Measurements from ENCODE around the gene FAM193A. TPM values are rescaled to one million over a fixed set of nuclear protein-coding genes. Genes with fewer than 3 reads are reported as not detected.

FAM193A gene
- total RNA-seq, 2 donors from 2014 or later = 36.2 to 36.5 TPM

DNA sequence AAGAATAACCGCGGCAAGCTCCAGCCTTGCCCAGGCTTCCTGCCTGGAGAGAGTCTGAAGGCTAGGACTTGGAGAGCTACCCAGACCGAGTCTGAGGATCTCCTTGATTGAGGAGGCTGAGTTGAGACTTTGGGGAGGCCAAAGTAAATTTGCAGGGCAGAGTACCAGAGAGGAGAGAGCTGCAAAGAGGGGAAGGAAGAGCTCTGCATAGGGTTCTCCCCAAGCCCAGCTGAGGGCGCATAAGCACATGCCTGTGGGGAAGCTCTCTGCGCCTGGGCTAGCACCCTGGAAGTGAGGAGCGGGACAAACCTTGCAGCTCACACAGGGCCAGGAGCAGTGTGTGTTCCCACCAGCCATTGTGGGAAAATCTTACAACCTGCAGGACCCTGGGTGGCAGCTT is 56.1 kb downstream of the FAM193A start:
- H3K36me3 Mint-ChIP-seq (ENCODE audit: insufficient read depth in 2 of 2) = no peaks in the 10 kb centered on the region
- H3K27me3 Mint-ChIP-seq (ENCODE audit: low read depth) = no peaks in the 10 kb centered on the region
- H3K4me1 Mint-ChIP-seq (ENCODE audit: low read depth) = peaks cover 51% of the 10 kb centered on the region
- DNase-seq (no peak), ATAC-seq (replicated peaks in 1 of 2) (no peak)
- no peaks in the 10 kb centered on the region for H3K9me3 Mint-ChIP-seq
- no peak overlapping the region for H3K4me3 Mint-ChIP-seq
- peak overlapping the region; percentile 27 for H3K27ac Mint-ChIP-seq

DNA sequence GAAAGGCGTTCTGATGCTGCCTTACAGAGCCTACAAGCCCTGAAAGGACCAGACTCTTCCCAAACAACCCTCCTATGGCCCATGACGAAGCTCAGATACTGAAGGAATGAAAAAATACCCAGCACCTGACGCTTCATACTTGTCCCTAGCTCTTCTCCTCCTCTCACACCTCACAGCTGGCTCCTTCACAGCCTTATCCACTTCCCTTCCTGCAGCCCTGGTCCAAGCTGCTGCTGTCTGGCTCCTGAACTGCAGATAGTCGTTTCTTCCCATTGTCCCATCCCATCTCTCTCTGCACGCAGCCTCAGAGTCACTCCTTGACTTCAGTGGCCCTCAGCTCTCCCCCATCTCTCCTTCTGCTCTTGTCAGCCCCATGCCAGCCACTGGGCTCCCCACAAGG is 56.6 kb downstream of the FAM193A start:
- Mint-ChIP-seq H3K4me3 (no peak overlapping the region), H3K27me3 (ENCODE audit: low read depth) (no peaks in the 10 kb centered on the region), H3K27ac (peak overlapping the region; percentile 86), H3K9me3 (no peaks in the 10 kb centered on the region), H3K36me3 (ENCODE audit: insufficient read depth in 2 of 2) (peaks cover 0 to 2% of the 10 kb centered on the region in 2 donors), H3K4me1 (ENCODE audit: low read depth) (peaks cover 51% of the 10 kb centered on the region)
- DNase-seq = no peak
- no peak for ATAC-seq (replicated peaks in 1 of 2)

DNA sequence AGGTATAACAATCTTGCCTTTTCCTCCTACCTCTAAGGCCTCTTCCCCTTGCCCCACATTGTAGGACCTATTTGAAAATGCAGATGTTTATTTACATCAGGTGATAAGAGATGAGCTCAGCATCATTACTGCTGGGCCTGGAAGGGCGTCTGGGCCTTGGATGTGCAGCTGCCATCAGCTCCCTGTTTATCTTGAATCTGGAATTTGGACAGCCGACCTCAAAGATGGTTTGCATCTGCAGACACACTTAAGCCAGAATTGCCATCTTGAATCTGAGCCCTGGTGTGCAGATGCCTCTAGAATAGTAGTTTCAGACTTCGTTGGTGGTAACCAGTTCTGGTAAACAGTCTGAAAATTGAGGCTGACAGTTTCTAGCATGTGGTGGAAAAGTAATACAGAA is 59.0 kb downstream of the FAM193A start:
- H3K4me3 Mint-ChIP-seq = no peak overlapping the region
- H3K27ac Mint-ChIP-seq = peak overlapping the region; percentile 62
- peaks cover 64% of the 10 kb centered on the region for H3K4me1 Mint-ChIP-seq (ENCODE audit: low read depth)
- H3K9me3 Mint-ChIP-seq = no peaks in the 10 kb centered on the region
- no peak for DNase-seq
- ATAC-seq (replicated peaks in 1 of 2) = no peak
- H3K36me3 Mint-ChIP-seq (ENCODE audit: insufficient read depth in 2 of 2) = peaks cover 2 to 9% of the 10 kb centered on the region in 2 donors
- H3K27me3 Mint-ChIP-seq (ENCODE audit: low read depth) = no peaks in the 10 kb centered on the region

DNA sequence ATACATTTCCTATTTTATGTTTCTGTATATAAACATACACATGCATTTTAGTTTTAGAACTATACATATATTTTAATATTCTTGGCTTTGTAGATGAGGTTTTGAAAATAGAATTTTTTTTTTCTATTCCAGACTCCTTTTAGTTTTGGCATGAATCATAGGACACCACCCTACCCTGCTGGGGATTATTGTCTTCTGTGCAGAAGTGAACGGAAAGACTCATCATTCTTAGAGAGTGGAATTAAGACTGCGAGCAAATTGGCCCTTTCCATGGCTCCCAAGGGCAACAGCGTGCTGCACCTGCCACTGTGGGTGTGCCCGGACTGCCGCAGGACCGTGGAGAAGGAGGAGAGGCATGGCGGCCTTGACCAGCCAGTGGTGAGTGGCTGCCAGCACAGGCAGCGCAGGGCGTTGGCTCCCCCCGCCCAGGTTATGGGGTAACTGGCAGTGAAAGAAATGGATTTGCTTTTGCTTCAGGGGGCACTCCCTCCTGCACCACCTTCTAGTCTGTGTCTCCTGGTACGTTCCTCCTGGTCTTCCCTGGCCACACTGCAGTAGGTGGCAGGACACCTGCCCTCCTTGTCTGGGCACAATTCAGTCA is 59.6 kb downstream of the FAM193A start:
- Mint-ChIP-seq H3K4me3 (no peak overlapping the region), H3K36me3 (ENCODE audit: insufficient read depth in 2 of 2) (peaks cover 2 to 9% of the 10 kb centered on the region in 2 donors), H3K9me3 (no peaks in the 10 kb centered on the region), H3K27me3 (ENCODE audit: low read depth) (no peaks in the 10 kb centered on the region), H3K27ac (no peak overlapping the region), H3K4me1 (ENCODE audit: low read depth) (peaks cover 60% of the 10 kb centered on the region)
- DNase-seq = no peak
- ATAC-seq (replicated peaks in 1 of 2) = no peak

DNA sequence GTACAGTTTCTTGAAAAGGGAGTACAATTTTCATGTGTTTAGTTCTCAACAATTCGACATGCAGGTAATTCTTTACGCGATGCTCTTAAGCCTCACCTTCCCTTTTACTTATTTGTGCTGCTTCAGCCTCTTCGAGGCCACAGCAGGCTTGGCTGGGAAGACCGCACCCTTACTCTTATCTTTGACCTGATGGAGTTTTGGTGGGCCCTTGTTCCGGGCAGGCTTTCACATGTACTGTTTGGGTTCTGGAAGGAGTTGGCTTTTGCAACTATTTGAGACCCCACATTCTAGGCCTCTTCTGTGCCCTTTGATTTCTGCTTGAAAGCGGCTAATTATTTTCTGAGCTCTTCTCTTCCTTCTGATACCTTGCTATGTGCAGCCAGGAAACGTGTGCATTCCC is 60.2 kb downstream of the FAM193A start:
- Mint-ChIP-seq H3K4me1 (ENCODE audit: low read depth) (peaks cover 55% of the 10 kb centered on the region), H3K27me3 (ENCODE audit: low read depth) (no peaks in the 10 kb centered on the region), H3K4me3 (no peak overlapping the region), H3K9me3 (no peaks in the 10 kb centered on the region), H3K36me3 (ENCODE audit: insufficient read depth in 2 of 2) (peaks cover 2 to 9% of the 10 kb centered on the region in 2 donors), H3K27ac (no peak overlapping the region)
- DNase-seq (no peak), ATAC-seq (replicated peaks in 1 of 2) (no peak)

DNA sequence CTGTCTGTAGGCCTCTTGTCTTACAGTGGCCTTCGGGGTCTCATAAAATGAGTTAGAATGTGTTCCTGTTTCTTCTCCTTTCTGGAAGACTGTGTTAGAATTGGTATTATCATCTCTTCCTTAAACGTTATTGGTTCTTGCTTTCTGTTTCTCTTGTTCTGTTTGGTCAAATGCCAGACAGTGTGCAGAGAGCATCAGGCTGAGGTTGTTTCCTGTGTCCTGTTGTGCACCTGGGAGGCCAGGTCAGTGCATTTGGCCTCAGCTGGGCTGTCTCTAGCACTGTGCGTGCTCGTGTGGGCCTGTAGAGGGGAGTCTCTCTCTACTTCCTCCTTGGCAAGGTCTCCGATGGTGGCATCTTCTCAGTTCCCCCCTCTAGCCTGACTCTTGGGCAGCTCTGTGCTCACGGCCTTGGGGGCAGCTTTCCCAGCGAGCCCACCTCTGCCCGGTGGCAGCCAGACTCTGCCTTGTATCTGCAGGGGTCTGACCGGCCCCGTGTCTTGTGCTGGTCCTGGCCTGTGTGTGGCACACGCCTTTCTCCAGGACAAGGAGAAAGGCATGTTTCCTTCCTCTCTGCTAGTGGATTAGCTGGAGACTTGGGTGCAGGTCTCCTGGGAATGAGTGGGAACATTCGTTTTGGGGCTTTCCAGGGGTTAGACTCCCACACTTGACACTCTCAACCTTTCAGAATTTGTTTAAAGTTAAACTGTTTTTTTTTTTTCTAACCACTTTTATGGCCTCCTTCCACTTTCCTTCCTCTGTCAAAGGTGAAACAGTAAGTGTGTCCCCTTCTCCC is 62.3 kb downstream of the FAM193A start:
- ATAC-seq (replicated peaks in 1 of 2) (peak; percentile 66 to 80), DNase-seq (peak in 1 of 2 donors; percentile 9)
- Mint-ChIP-seq H3K9me3 (no peaks in the 10 kb centered on the region), H3K4me1 (ENCODE audit: low read depth) (peaks cover 49% of the 10 kb centered on the region), H3K4me3 (peak overlapping the region; percentile 36 to 49), H3K36me3 (ENCODE audit: insufficient read depth in 2 of 2) (peaks cover 2 to 9% of the 10 kb centered on the region in 2 donors), H3K27ac (peak overlapping the region; percentile 44), H3K27me3 (ENCODE audit: low read depth) (no peaks in the 10 kb centered on the region)

DNA sequence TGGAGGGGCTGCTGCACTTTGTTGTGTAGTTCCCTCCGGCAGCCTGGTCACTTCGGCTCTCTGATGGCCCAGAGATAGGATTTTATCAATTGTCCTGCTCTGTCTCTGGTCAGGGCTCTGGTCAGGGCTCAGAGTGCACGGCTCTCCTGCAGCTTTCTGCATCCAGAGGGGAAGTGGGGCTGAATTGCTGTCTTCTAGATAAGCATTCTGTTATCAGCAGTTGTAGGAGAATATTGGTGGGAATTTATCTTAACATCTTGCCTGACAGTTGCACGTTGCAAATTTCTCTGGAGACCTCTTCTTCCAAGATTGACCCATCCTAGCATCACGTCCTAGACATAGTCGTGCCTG is 62.8 kb downstream of the FAM193A start:
- peaks cover 52% of the 10 kb centered on the region for H3K4me1 Mint-ChIP-seq (ENCODE audit: low read depth)

DNA sequence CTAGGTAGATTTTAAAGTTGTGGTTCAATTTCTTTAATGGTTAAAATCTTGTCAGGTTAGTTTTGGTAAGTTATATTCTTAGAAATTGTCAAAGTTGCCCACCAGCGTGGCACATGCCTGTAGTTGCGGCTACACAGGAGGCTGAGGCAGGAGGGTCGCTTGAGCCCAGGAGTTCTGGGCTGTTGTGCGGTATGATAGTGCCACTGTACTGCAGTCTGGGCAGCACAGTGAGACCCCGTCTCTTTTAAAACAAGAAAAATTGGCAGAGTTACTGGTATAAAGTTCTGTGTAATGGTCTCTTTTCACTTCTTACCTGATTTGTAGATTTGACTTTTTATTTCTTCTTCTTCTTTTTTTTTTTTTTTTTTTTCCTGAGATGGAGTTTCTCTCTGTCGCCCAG is 64.4 kb downstream of the FAM193A start:
- Mint-ChIP-seq H3K27ac (no peak overlapping the region), H3K4me1 (ENCODE audit: low read depth) (peaks cover 51% of the 10 kb centered on the region), H3K4me3 (no peak overlapping the region), H3K27me3 (ENCODE audit: low read depth) (no peaks in the 10 kb centered on the region), H3K36me3 (ENCODE audit: insufficient read depth in 2 of 2) (peaks cover 4 to 9% of the 10 kb centered on the region in 2 donors), H3K9me3 (no peaks in the 10 kb centered on the region)
- DNase-seq (no peak), ATAC-seq (replicated peaks in 1 of 2) (no peak)

More for the DNA sequence above, 62.8 kb downstream of the FAM193A start:
- H3K27ac Mint-ChIP-seq = peak overlapping the region; percentile 44
- no peak for DNase-seq
- H3K9me3 Mint-ChIP-seq = no peaks in the 10 kb centered on the region
- no peaks in the 10 kb centered on the region for H3K27me3 Mint-ChIP-seq (ENCODE audit: low read depth)
- H3K4me3 Mint-ChIP-seq = no peak overlapping the region
- H3K36me3 Mint-ChIP-seq (ENCODE audit: insufficient read depth in 2 of 2) = peaks cover 2 to 9% of the 10 kb centered on the region in 2 donors
- no peak for ATAC-seq (replicated peaks in 1 of 2)

DNA sequence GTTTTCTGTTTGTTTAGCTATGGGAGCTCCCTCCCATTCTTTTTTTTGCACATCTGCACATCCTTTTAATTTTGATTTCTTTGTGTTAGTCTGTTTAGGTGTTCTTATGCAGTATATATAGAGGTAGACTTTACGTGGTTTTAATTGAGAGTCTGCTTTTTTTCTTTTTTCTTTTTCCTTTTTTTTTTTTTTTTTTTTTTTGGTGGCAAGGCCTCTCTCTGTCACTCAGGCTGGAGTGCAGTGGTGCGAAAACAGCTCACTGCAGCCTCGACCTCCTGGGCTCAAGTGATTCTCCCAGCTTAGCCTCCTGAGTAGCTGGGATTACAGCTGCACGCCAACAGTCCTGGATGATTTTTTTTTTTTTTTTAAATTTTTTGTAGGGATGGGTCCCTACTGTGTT is 68.2 kb downstream of the FAM193A start:
- no peak for DNase-seq
- H3K4me3 Mint-ChIP-seq = no peak overlapping the region
- H3K4me1 Mint-ChIP-seq (ENCODE audit: low read depth) = peaks cover 22% of the 10 kb centered on the region
- H3K27ac Mint-ChIP-seq = no peak overlapping the region
- H3K9me3 Mint-ChIP-seq = no peaks in the 10 kb centered on the region
- peaks cover 3 to 7% of the 10 kb centered on the region in 2 donors for H3K36me3 Mint-ChIP-seq (ENCODE audit: insufficient read depth in 2 of 2)
- H3K27me3 Mint-ChIP-seq (ENCODE audit: low read depth) = no peaks in the 10 kb centered on the region
- no peak for ATAC-seq (replicated peaks in 1 of 2)

DNA sequence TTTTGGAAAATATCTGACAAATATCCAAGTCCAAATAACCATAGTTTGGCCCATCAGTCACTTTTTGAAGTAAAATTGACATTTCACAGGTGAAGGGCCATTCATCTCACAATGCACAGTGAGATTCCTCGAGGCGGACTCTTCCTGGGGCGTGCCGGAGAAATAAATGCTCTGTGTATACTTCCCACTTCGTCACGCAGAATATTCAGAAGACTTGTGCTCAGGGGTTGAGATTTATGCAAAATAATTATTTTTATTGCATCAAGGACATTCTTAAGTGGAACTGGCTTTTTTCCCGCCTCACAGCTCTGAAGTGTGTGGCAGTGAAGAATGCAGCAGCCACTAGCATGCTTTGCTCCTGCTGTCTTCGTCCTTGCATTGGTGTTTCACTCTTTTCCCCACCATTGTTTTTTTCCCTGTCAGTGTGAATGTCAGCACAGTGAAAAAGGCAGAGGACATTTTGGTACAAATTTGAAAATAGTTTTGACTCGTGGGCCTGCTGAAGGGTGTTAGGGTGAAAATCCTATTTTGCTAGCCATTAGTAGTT is 70.6 kb downstream of the FAM193A start:
- no peaks in the 10 kb centered on the region for H3K9me3 Mint-ChIP-seq
- no peak for DNase-seq
- peaks cover 12% of the 10 kb centered on the region for H3K4me1 Mint-ChIP-seq (ENCODE audit: low read depth)
- no peak for ATAC-seq (replicated peaks in 1 of 2)
- no peak overlapping the region for H3K4me3 Mint-ChIP-seq
- H3K27ac Mint-ChIP-seq = no peak overlapping the region
- H3K27me3 Mint-ChIP-seq (ENCODE audit: low read depth) = no peaks in the 10 kb centered on the region
- peaks cover 0 to 3% of the 10 kb centered on the region in 2 donors for H3K36me3 Mint-ChIP-seq (ENCODE audit: insufficient read depth in 2 of 2)

DNA sequence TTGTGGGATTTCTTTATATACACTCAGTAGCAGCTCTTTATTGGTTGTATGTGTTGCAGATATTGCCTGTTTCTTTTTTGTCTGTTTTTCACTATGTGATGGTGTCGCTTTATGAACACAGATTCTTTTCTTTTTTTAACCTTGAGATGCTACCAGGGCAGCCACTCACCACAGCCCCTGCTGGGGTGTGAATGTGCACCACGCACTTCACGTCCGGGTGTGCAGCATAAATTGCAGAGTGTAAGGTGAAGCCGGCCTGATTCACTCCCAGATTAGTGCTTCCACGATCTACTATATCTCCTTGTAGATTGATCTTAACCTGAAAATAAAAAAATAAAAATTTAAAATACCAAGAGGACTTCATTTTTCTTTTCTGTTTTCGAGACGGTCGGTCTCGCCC is 71.4 kb downstream of the FAM193A start:
- H3K9me3 Mint-ChIP-seq = no peaks in the 10 kb centered on the region
- DNase-seq = no peak

DNA sequence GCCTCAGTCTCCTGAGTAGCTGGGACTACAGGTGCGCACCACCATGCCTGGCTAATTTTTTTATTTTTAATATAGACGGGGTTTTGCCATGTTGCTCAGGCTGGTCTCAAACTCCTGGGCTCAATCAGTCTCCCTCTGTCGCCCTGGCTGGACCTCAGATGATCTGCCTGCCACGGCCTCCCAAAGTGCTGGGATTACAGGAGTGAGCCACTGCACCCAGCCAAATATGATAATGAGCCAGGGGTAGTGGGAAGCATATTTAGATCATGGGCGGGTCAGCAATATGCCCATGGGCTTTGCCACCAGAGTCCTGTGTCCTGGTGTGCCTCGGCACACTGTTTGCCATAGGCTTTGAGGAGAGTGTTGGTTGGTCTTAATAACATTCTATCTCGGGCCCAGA is 71.8 kb downstream of the FAM193A start:
- H3K4me3 Mint-ChIP-seq = no peak overlapping the region
- H3K4me1 Mint-ChIP-seq (ENCODE audit: low read depth) = peaks cover 12% of the 10 kb centered on the region
- H3K27me3 Mint-ChIP-seq (ENCODE audit: low read depth) = no peaks in the 10 kb centered on the region
- ATAC-seq (replicated peaks in 1 of 2) = no peak
- DNase-seq = no peak
- no peak overlapping the region for H3K27ac Mint-ChIP-seq
- H3K9me3 Mint-ChIP-seq = no peaks in the 10 kb centered on the region
- H3K36me3 Mint-ChIP-seq (ENCODE audit: insufficient read depth in 2 of 2) = peaks cover 0 to 3% of the 10 kb centered on the region in 2 donors

More for the DNA sequence above, 71.4 kb downstream of the FAM193A start:
- Mint-ChIP-seq H3K27ac (no peak overlapping the region), H3K4me1 (ENCODE audit: low read depth) (peaks cover 12% of the 10 kb centered on the region), H3K27me3 (ENCODE audit: low read depth) (no peaks in the 10 kb centered on the region), H3K36me3 (ENCODE audit: insufficient read depth in 2 of 2) (peaks cover 0 to 3% of the 10 kb centered on the region in 2 donors), H3K4me3 (no peak overlapping the region)
- no peak for ATAC-seq (replicated peaks in 1 of 2)

DNA sequence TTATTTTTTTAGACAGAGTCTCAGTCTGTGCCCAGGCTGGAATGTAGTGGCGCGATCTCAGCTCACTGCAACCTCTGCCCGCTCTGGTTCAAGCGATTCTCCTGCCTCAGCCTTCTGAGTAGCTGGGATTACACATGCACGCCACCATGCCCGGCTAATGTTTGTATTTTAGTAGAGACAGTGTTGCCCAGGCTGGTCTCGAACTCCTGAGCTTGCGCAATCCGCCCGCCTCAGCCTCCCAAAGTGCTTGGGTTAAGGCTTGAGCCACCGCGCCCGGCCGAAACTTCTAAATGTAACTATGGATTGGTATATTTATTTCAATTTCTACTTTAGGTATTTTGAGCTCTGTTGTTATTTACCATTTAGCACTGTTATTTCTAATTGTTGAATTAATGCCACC is 79.4 kb downstream of the FAM193A start:
- H3K36me3 Mint-ChIP-seq (ENCODE audit: insufficient read depth in 2 of 2) = peaks cover 0 to 3% of the 10 kb centered on the region in 2 donors
- H3K27ac Mint-ChIP-seq = no peak overlapping the region
- peaks cover 30% of the 10 kb centered on the region for H3K4me1 Mint-ChIP-seq (ENCODE audit: low read depth)
- ATAC-seq (replicated peaks in 1 of 2) (no peak), DNase-seq (no peak)
- H3K27me3 Mint-ChIP-seq (ENCODE audit: low read depth) = no peaks in the 10 kb centered on the region
- H3K4me3 Mint-ChIP-seq = no peak overlapping the region
- no peaks in the 10 kb centered on the region for H3K9me3 Mint-ChIP-seq

All from activated T-cell treated with anti-CD3 and anti-CD28 coated beads, Interleukin-2, amount 50 U/mL, for 72 hours (primary cell).